Muscle layer of duodenum (tissue), 2 donors: ENCODE results near the gene GTF2H1.

ENCODE experiments used
- H3K27ac ChIP-seq: one replicate; pipeline ENCODE4 v1.7.0; 2013; ENCODE audit warnings: mild to moderate bottlenecking, low read length
- H3K27me3 ChIP-seq: one replicate; pipeline ENCODE4 v1.7.0; 2013; ENCODE audit warnings: low read depth, mild to moderate bottlenecking, control low read depth, low read length
- H3K36me3 ChIP-seq, 2 donors: one replicate each; pipeline ENCODE4 v1.7.0; 2013; ENCODE audit warnings: low read length in 2 of 2, control low read depth in 1 of 2, mild to moderate bottlenecking in 1 of 2; ENCODE audit not compliant: insufficient read depth in 2 of 2, control insufficient read depth in 1 of 2
- H3K4me1 ChIP-seq, 2 donors: one replicate each; pipeline ENCODE4 v1.7.0; 2013; ENCODE audit warnings: low read length in 2 of 2, mild to moderate bottlenecking in 2 of 2, control low read depth in 1 of 2, moderate library complexity in 1 of 2; ENCODE audit not compliant: insufficient read depth in 2 of 2, control insufficient read depth in 1 of 2
- H3K4me3 ChIP-seq, 2 donors: one replicate each; pipeline ENCODE4 v1.7.0; 2013; ENCODE audit warnings: low read length in 2 of 2, low read depth in 1 of 2, mild to moderate bottlenecking in 1 of 2
- H3K9me3 ChIP-seq, 2 donors: one replicate each; pipeline ENCODE4 v1.7.0; 2013; ENCODE audit warnings: low read length in 2 of 2, control low read depth in 1 of 2, mild to moderate bottlenecking in 1 of 2; ENCODE audit not compliant: control insufficient read depth in 1 of 2
- donor health status: healthy.

Gene GTF2H1

DNA sequence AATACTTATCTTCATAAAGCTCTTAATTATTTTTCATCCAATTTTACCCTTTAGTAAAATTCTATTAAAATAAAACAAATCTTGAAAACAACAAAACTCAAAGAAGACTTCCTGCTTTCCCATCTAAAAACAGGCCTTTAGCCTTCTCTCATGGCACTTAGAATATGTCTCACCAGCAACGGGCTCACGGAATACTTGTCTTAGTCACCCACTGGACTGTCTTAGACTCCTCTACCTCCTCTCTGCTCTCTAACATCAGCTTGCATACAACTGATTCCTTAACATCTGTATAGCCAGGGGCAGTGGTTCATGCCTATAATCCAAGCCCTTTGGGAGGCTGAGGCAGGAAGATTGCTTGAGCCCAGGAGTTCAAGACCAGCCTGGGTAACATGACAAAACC lies 14.1 kb upstream of the GTF2H1 start:
- H3K9me3 ChIP-seq: no peaks in the 10 kb centered on the region
- H3K27ac ChIP-seq: no peak overlapping the region
- H3K36me3 ChIP-seq: peaks cover 42 to 65% of the 10 kb centered on the region in 2 donors
- H3K27me3 ChIP-seq: no peaks in the 10 kb centered on the region
- H3K4me1 ChIP-seq: peaks cover 0 to 3% of the 10 kb centered on the region in 2 donors
- no peak overlapping the region for H3K4me3 ChIP-seq

DNA sequence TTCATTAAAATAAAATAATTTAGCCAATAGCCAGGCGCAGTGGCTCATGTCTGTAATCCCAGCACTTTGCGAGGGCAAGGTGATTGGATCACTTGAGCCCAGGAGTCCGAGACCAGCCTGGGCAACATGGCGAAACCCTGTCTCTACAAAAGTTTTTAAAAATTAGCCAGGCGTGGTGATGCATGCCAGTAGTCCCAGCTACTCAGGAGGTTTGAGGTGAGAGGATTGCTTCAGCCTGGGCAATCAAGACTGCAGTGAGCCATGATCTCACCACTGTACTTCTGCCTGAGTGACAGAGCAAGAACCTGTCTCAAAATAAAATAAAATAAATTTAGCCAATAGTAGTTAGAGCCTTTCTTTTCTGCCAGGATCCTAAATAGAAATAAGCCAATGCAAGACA lies 12.7 kb upstream of the GTF2H1 start:
- H3K4me3 ChIP-seq: no peak overlapping the region
- H3K36me3 ChIP-seq: peaks cover 38 to 59% of the 10 kb centered on the region in 2 donors
- no peaks in the 10 kb centered on the region for H3K9me3 ChIP-seq
- H3K27me3 ChIP-seq: no peaks in the 10 kb centered on the region
- peaks cover 0 to 3% of the 10 kb centered on the region in 2 donors for H3K4me1 ChIP-seq
- H3K27ac ChIP-seq: no peak overlapping the region

DNA sequence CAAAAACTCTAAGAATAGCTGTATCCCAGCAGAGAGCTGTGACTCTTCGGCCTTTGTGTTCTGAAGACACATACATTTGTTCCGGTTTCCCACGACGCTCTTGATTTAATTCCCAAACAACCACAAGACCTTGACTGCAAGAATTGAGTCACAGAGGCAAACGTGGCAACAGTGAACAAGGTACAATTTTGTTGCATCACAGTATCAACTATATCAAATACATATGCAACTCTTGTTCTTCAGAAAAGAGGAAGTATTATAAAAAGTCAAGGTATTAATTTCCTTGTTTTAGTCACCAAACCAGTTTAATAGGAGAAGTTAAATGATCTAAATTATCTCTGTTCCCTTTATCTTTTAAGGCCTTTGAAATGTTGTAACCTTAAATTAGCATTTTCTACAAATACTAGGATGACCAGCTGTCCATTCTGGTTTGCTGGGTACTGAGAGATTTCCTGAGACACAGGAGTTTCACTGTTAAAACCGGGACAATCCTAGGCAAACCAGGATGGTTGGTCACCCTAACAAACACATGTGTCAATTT lies 11.5 kb upstream of the GTF2H1 start:
- Histone ChIP-seq H3K4me1 (peaks cover 0 to 3% of the 10 kb centered on the region in 2 donors), H3K27ac (peak overlapping the region; percentile 51), H3K36me3 (peaks cover 31 to 55% of the 10 kb centered on the region in 2 donors), H3K4me3 (no peak overlapping the region), H3K9me3 (no peaks in the 10 kb centered on the region), H3K27me3 (no peaks in the 10 kb centered on the region)

DNA sequence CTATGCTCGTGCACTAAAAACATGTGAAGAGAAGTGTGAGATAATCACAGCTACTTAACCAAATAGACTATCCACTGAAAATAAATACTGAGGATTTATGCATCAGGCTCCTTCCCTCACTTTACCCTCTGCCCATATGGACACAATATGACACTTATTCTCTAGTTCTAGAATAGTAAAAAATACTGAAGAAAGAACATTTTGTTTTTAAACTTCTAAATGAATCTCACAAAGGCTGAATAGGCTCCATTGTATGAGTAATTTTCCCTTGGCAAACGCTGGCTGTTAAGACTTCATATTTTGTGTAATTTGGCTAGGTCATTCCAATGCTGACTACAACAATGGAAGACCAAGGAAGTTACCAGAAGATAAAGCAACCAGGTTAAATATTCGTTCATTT lies 10.4 kb upstream of the GTF2H1 start:
- no peaks in the 10 kb centered on the region for H3K9me3 ChIP-seq
- H3K4me3 ChIP-seq: no peak overlapping the region
- H3K27me3 ChIP-seq: no peaks in the 10 kb centered on the region
- H3K36me3 ChIP-seq: peaks cover 20 to 46% of the 10 kb centered on the region in 2 donors
- no peak overlapping the region for H3K27ac ChIP-seq
- peaks cover 0 to 3% of the 10 kb centered on the region in 2 donors for H3K4me1 ChIP-seq

- peaks cover 0 to 3% of the 10 kb centered on the region in 2 donors for H3K4me1 ChIP-seq
- no peaks in the 10 kb centered on the region for H3K9me3 ChIP-seq
- H3K27ac ChIP-seq: no peak overlapping the region
- no peaks in the 10 kb centered on the region for H3K27me3 ChIP-seq
- H3K36me3 ChIP-seq: peaks cover 19 to 46% of the 10 kb centered on the region in 2 donors
- H3K4me3 ChIP-seq: no peak overlapping the region
Observed at GRCh38 chr11:18312663-18313420, 9.5 kb upstream of the GTF2H1 start.

DNA sequence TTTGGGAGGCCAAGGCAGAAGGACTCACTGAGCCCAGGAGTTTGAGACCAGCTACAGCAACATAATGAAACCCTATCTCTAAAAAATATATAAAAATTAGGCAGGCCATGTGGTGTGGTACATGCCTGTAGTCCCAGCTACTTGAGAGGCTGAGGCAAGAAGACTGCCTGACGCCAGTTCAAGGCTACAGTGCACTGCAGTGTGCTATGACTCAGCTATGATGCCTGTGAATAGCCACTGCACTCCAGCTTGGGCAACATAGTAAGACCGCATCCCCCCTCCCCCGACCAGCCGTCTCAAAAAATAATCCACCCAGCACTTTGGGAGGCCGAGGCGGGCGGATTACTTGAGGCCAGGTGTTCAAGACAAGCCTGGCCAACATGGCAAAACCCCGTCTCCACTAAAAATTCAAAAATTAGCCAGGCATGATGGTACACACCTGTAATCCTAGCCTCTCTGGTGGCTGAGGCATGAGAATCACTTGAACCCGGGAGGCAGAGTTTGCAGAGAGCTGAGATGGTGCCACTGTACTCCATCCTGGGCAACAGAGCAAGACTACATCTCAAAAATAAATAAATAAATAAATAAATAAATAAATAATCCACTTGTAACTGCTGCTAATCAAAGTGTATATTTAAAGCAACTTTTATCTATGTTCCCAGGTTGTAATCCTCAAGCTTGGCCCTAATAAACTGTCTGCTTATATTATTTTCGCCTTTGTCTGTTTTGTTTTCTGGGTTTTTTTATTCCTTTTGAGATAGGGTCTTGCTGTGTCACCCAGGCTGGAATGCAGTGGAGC lies 8.2 kb upstream of the GTF2H1 start:
- Histone ChIP-seq H3K9me3 (no peaks in the 10 kb centered on the region), H3K27me3 (no peaks in the 10 kb centered on the region), H3K36me3 (peaks cover 17 to 35% of the 10 kb centered on the region in 2 donors), H3K27ac (no peak overlapping the region), H3K4me1 (peaks cover 0 to 3% of the 10 kb centered on the region in 2 donors), H3K4me3 (no peak overlapping the region)

DNA sequence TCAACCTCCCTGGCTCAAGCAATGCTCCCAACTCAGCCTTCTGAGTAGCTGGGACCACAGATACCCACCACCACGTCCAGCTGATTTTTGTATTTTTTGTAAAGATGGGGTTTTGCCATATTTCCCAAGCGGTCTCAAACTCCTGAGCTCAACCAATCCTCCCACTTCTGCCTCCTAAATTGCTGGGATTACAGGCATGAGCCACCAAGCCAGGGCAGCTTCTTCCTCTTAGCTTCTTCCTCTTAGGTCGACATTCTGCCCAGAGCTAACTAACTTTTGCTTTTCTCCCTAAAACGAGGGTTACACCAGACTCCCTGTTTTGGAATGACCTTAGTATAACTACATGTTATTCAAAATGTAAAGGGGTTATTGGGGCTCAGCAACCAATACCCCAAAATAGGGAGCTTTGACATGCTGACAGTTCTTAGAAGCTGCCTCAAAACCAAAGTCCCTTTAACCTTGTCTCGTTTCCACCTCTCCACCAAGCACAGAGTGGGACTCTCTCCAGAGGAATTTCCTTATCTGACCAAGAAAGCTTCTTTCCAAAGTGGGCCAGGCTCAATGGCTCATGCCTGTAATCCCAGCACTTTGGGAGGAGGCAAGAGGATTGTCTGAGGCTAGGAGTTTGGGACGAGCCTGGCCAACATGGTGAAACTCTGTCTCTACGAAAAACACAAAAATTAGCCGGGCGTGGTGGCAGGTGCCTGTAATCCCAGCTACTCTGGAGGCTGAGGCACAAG lies 7.4 kb upstream of the GTF2H1 start:
- Histone ChIP-seq H3K27ac (no peak overlapping the region), H3K4me3 (no peak overlapping the region), H3K36me3 (peaks cover 12 to 28% of the 10 kb centered on the region in 2 donors), H3K9me3 (no peaks in the 10 kb centered on the region), H3K27me3 (no peaks in the 10 kb centered on the region), H3K4me1 (peaks cover 0 to 3% of the 10 kb centered on the region in 2 donors)

DNA sequence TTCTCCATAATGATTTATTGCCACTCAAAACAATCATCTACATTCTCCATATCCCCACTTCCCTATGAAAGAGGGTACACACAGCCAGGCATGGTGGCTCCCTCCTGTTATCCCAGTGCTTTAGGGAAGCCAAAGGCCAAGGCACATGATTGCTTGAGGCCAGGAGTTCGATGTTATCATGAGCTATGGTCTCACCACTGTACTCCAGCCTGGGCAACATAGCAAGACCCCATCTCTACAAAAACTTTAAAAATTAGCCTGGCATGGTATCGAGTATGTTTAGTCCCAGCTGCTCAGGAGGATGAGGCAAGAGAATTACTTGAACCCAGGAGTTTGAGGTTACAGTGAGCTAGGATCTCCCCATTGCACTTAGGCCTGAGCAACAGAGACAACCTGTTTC lies 6.5 kb upstream of the GTF2H1 start:
- no peaks in the 10 kb centered on the region for H3K9me3 ChIP-seq
- peaks cover 2 to 18% of the 10 kb centered on the region in 2 donors for H3K36me3 ChIP-seq
- H3K4me1 ChIP-seq: peaks cover 3 to 4% of the 10 kb centered on the region in 2 donors
- H3K27ac ChIP-seq: no peak overlapping the region
- no peak overlapping the region for H3K4me3 ChIP-seq
- no peaks in the 10 kb centered on the region for H3K27me3 ChIP-seq

DNA sequence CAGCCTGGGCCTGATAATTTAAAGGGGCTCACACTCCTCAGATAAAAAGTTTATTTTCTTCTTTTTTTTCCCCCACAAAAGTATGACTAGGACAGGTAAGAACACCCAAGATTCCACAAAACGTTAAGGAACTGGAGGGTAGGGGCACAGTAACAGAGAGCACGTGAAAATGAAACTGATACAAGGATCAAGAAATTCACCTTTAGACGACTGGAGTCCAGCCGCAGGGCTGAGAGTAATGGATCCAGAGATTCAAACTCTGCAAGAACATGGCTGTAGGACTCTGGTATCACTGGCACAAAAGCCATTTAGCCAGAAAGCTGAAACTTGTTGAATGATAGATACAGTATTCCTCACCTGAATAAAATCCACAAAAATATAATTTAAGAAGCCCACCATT lies 4.8 kb upstream of the GTF2H1 start:
- Histone ChIP-seq H3K27ac (no peak overlapping the region), H3K4me1 (peaks cover 0 to 9% of the 10 kb centered on the region in 2 donors), H3K27me3 (no peaks in the 10 kb centered on the region), H3K36me3 (peaks cover 0 to 13% of the 10 kb centered on the region in 2 donors), H3K9me3 (no peaks in the 10 kb centered on the region), H3K4me3 (no peak overlapping the region)

DNA sequence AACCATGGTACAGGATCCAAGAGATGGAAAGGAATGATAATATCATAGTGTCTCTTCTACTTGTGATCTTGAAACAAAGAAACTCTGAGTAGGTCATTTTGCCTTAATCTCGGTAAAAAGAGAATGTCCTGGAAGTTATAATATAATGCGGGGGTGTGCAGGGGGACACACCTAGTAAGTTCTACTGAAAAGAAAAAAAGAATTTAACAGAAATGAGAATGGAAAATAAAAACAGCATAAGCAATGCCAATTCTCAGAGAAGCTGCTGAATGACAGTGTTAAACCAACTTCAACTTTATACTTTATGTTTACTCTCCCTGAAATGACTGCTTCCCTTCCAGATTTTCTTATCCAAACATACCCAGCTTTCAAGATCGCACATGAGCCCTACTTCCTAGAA lies 2.5 kb upstream of the GTF2H1 start:
- Histone ChIP-seq H3K9me3 (no peaks in the 10 kb centered on the region), H3K4me1 (peaks cover 14 to 30% of the 10 kb centered on the region in 2 donors), H3K36me3 (peaks cover 0 to 11% of the 10 kb centered on the region in 2 donors), H3K27ac (no peak overlapping the region), H3K4me3 (no peak overlapping the region), H3K27me3 (no peaks in the 10 kb centered on the region)

- no peak overlapping the region for H3K27ac ChIP-seq
- peak overlapping the region in 1 of 2 donors; percentile 96 for H3K4me3 ChIP-seq
- H3K4me1 ChIP-seq: peaks cover 14 to 32% of the 10 kb centered on the region in 2 donors
- no peaks in the 10 kb centered on the region for H3K9me3 ChIP-seq
- H3K27me3 ChIP-seq: no peaks in the 10 kb centered on the region
- peaks cover 0 to 11% of the 10 kb centered on the region in 2 donors for H3K36me3 ChIP-seq
Observed at GRCh38 chr11:18320617-18321016, 1.8 kb upstream of the GTF2H1 start.
